SU-DHL-6 (cell line): Measurements from ENCODE around the gene ADAMTS17.

Experiments
- H2AFZ ChIP-seq: fragments of 200-600 bp; sonication (generic); 2 replicates; pipeline ENCODE4 v1.6.1; 2014; ENCODE audit warnings: low read depth, mild to moderate bottlenecking, moderate library complexity, mixed read lengths, antibody characterized with exemption, low read length; ENCODE audit not compliant: severe bottlenecking
- H3F3A ChIP-seq: fragments of 200-600 bp; shearing (Covaris generic); 2 replicates; pipeline ENCODE4 v1.6.0; 2016; ENCODE audit warnings: antibody characterized with exemption, mild to moderate bottlenecking; ENCODE audit not compliant: insufficient read depth
- H3K27ac ChIP-seq: fragments of 200-600 bp; sonication (generic); 2 replicates; pipeline ENCODE4 v1.5.1; 2016; ENCODE audit warnings: low read depth, mild to moderate bottlenecking, low read length, moderate library complexity, mixed read lengths
- H3K27me3 ChIP-seq: fragments of 200-600 bp; sonication (generic), shearing (Covaris generic); 2 replicates; pipeline ENCODE4 v1.6.0; 2014; ENCODE audit warnings: mild to moderate bottlenecking, low read length
- H3K36me3 ChIP-seq: fragments of 200-600 bp; sonication (generic); 2 replicates; pipeline ENCODE4 v1.6.1; 2014; ENCODE audit warnings: mild to moderate bottlenecking, low read length, mixed read lengths
- H3K4me2 ChIP-seq: fragments of 300-600, 200-600 bp; shearing (Covaris generic), sonication (generic); 2 replicates; pipeline ENCODE4 v1.6.0; 2014; ENCODE audit warnings: low read length, low read depth, mild to moderate bottlenecking; ENCODE audit not compliant: poor library complexity, severe bottlenecking
- H3K4me3 ChIP-seq: fragments of 200-600 bp; sonication (generic); 2 replicates; pipeline ENCODE4 v1.5.1; 2014; ENCODE audit warnings: antibody characterized with exemption, low read length, mild to moderate bottlenecking, mixed read lengths; ENCODE audit not compliant: insufficient read depth, poor library complexity, severe bottlenecking
- H3K79me2 ChIP-seq: fragments of 200-600 bp; sonication (generic); 2 replicates; pipeline ENCODE4 v1.6.1; 2014; ENCODE audit warnings: mild to moderate bottlenecking, low read length, moderate library complexity; ENCODE audit not compliant: insufficient read depth
- H3K9ac ChIP-seq: fragments of 200-600 bp; sonication (generic); 2 replicates; pipeline ENCODE4 v1.7.0; 2014; ENCODE audit warnings: mild to moderate bottlenecking, low read length
- H3K9me2 ChIP-seq: fragments of 200-600 bp; sonication (generic); replicated peaks from 2 replicates; pipeline ENCODE4 v1.6.1; 2014; ENCODE audit warnings: low read length; ENCODE audit not compliant: insufficient read depth
- H3K9me3 ChIP-seq: fragments of 200-600 bp; sonication (generic); 2 replicates; pipeline ENCODE4 v1.6.1; 2014; ENCODE audit warnings: low read length, mixed read lengths; ENCODE audit not compliant: insufficient read depth
- H4K20me1 ChIP-seq: fragments of 200-600 bp; sonication (generic); 2 replicates; pipeline ENCODE4 v1.6.1; 2014; ENCODE audit warnings: low read depth, mild to moderate bottlenecking, antibody characterized with exemption, low read length, moderate library complexity, mixed read lengths
- EZH2phosphoT487 ChIP-seq: fragments of 200-600 bp; sonication (generic), shearing (Covaris generic); conservative IDR thresholded peaks from 2 replicates; pipeline ENCODE4 v1.6.1; 2018; ENCODE audit warnings: mild to moderate bottlenecking, antibody characterized with exemption, low read length, moderate library complexity, mixed read lengths
- TF ChIP-seq, protein P1 (sequence below): fragments of 200-600 bp; sonication (generic); IDR thresholded peaks from one replicate; pipeline ENCODE4 v1.5.1; 2017; ENCODE audit warnings: antibody characterized with exemption, mild to moderate bottlenecking, low read length, moderate library complexity; ENCODE audit not compliant: insufficient read depth, poor library complexity, severe bottlenecking

ADAMTS17 gene

GRCh38 chr15:100083572-100083971 lies 258.2 kb downstream of the ADAMTS17 start:
- no peak for TF ChIP-seq EZH2phosphoT487
- TF ChIP-seq, protein P1, sequence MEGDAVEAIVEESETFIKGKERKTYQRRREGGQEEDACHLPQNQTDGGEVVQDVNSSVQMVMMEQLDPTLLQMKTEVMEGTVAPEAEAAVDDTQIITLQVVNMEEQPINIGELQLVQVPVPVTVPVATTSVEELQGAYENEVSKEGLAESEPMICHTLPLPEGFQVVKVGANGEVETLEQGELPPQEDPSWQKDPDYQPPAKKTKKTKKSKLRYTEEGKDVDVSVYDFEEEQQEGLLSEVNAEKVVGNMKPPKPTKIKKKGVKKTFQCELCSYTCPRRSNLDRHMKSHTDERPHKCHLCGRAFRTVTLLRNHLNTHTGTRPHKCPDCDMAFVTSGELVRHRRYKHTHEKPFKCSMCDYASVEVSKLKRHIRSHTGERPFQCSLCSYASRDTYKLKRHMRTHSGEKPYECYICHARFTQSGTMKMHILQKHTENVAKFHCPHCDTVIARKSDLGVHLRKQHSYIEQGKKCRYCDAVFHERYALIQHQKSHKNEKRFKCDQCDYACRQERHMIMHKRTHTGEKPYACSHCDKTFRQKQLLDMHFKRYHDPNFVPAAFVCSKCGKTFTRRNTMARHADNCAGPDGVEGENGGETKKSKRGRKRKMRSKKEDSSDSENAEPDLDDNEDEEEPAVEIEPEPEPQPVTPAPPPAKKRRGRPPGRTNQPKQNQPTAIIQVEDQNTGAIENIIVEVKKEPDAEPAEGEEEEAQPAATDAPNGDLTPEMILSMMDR: no peak
- no peak overlapping the region for H3K9ac ChIP-seq
- no peaks in the 10 kb centered on the region for H4K20me1 ChIP-seq
- H3K36me3 ChIP-seq: no peaks in the 10 kb centered on the region
- H3K9me3 ChIP-seq: no peaks in the 10 kb centered on the region
- H3K27ac ChIP-seq: no peak overlapping the region
- H2AFZ ChIP-seq: no peak overlapping the region
- H3K4me3 ChIP-seq: no peak overlapping the region
- H3K9me2 ChIP-seq: no peaks in the 10 kb centered on the region
- no peaks in the 10 kb centered on the region for H3F3A ChIP-seq
- no peaks in the 10 kb centered on the region for H3K27me3 ChIP-seq
- H3K79me2 ChIP-seq: no peaks in the 10 kb centered on the region
- no peak overlapping the region for H3K4me2 ChIP-seq

- TF ChIP-seq, protein P1: no peak
- no peak for TF ChIP-seq EZH2phosphoT487
- no peaks in the 10 kb centered on the region for H3K36me3 ChIP-seq
- no peak overlapping the region for H3K4me3 ChIP-seq
- H3K9ac ChIP-seq: no peak overlapping the region
- no peaks in the 10 kb centered on the region for H4K20me1 ChIP-seq
- no peaks in the 10 kb centered on the region for H3K9me3 ChIP-seq
- H3K4me2 ChIP-seq: no peak overlapping the region
- H3K9me2 ChIP-seq: no peaks in the 10 kb centered on the region
- H3K27me3 ChIP-seq: no peaks in the 10 kb centered on the region
- H2AFZ ChIP-seq: no peak overlapping the region
- no peaks in the 10 kb centered on the region for H3F3A ChIP-seq
- no peak overlapping the region for H3K27ac ChIP-seq
- H3K79me2 ChIP-seq: no peaks in the 10 kb centered on the region
Measured at GRCh38 chr15:100082761-100083402, 258.9 kb downstream of the ADAMTS17 start.

- Histone ChIP-seq H3K27ac (no peak overlapping the region), H3K9ac (no peak overlapping the region), H3K27me3 (no peaks in the 10 kb centered on the region), H4K20me1 (no peaks in the 10 kb centered on the region), H2AFZ (no peak overlapping the region), H3K4me3 (no peak overlapping the region), H3K9me2 (no peaks in the 10 kb centered on the region), H3K9me3 (no peaks in the 10 kb centered on the region), H3K36me3 (no peaks in the 10 kb centered on the region), H3K4me2 (no peak overlapping the region), H3K79me2 (no peaks in the 10 kb centered on the region), H3F3A (no peaks in the 10 kb centered on the region)
- no peak for TF ChIP-seq EZH2phosphoT487
- TF ChIP-seq, protein P1: no peak
Measured at GRCh38 chr15:100081454-100081853, 260.3 kb downstream of the ADAMTS17 start.
